Right kidney (tissue), 1 donor: ENCODE data around the gene TMEM108.

ENCODE experiments used
- DNase-seq: peaks from one replicate; pipeline ENCODE4 v3.0.0-alpha.2; 2016

TMEM108 gene

GRCh38 chr3:133386876-133387275 lies 348.7 kb downstream of the TMEM108 start:
- no peak for DNase-seq

DNA sequence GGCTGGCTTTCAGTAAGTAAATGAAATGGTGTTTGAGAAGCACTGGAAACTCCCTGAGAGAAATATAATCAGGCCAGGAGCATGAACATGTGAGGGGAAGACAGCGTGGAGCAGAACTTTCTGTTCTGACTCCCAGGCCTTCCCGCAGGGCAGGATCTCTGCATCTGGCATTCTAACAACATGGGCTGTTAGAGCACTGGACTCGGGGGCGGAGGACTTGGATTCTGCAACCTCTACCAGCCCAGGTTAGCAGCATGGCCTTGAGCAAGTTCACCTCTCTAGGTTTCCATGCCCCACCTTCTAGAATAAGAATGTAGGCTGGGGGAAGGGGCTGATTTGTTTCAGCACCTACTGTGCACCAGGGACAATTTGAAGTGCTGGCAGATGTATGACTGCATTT lies 349.1 kb downstream of the TMEM108 start:
- no peak for DNase-seq

DNA sequence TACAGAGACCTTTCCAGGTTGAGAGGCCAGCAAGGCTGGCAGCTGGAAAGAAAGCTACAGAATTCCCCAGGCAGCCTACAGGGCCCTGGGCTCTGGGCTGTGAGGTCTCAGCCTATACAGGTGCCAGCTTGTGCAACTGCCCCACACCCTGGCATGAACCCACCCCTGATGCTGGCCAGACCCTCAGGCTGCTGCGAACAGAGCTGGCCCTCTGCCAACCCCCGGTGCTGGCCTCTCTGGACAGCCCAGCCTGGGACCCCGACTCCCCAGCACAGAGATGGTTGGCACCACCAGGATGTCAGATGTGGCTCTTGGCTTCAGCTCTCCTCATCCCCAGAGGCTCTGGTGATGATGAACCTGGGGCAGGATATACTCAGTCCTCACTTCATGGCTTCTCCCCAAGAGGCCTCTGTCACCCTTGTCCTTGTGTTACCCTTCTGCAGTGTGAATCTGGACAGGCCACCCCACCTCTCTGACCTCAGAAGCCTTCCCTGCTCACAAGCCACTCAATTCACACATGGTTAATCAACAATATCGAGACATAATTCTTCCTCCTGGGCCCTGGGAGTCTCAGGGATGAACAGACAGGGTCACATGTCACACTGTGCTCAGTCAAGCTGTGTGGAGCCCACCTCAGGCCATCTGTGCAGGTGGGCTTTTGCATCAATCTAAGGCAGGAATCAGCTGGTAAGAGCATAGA lies 350.7 kb downstream of the TMEM108 start:
- no peak for DNase-seq

DNA sequence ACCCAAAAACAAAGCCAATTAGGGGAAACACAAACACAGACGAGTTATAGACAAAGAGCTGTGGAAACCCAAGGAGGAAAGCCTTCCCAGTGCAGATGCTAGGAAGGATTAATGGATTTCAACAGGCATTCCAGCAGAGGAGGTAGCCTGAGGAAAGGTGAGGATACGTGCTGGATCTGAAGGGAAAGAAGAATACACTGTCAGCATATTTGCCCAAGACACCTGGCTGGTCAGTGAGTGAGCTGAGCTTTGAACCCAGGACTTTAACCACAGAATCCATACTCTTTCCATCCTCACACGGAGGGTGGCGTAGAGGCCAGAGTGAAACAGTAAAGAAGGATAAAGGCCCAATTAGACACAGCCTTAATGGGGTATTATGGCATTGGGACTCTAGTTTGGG lies 352.5 kb downstream of the TMEM108 start:
- no peak for DNase-seq

DNA sequence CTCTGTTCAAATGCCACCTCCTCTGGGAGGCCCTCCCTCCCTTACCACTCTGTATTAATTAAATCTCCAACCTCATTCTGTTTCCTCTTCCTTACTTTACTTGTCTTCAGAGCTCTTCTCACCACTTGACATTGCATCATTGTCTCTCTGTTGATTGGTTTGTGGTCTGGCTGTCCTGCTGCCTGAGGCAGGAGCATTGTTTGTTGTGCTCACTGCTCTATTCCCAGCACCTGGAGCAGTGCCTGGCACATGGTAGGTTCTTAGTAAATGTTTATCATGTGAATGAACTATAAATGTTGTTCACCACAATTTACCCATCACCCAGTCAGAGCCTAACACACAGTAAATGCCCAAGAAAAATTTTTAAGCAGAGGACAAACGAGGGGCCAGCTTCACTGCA lies 355.0 kb downstream of the TMEM108 start:
- DNase-seq: no peak

- no peak for DNase-seq
These were observed 355.7 kb downstream of the TMEM108 start for GRCh38 chr3:133393691-133394474.

DNA sequence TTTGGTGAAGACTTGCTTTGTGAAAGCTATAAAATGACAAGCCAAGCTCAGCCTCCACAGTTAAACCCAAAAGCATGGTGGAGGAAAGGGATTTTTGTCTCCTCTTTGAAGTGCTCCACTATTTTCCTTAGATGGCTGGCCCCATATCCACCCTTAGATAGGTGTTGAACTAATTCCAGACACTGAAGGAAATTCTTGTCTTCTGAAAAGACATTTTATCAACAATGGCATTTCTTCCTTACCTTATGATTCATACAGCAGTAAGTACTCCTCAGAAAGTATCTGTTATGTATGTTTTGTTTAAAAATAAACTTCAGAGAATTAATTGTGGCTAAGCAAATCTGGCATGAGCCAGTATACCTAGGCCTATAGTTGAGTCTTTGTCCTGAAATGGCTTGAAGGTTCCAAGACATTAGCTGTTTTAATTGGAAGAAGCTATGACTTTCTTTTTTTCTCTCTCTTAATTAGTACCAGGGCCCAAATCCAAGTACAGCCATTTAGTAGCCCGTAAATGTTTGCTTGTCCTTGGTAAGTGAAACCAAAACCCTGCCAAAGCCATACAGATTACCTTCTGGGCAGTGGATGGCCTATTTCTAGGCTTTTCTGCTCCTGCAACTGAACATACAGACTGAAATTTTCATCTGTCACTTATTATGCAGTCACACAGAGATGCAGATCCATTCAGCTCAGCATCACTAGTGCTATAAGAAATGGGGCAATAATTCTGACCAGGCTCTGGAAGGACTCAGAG lies 356.5 kb downstream of the TMEM108 start:
- no peak for DNase-seq

DNA sequence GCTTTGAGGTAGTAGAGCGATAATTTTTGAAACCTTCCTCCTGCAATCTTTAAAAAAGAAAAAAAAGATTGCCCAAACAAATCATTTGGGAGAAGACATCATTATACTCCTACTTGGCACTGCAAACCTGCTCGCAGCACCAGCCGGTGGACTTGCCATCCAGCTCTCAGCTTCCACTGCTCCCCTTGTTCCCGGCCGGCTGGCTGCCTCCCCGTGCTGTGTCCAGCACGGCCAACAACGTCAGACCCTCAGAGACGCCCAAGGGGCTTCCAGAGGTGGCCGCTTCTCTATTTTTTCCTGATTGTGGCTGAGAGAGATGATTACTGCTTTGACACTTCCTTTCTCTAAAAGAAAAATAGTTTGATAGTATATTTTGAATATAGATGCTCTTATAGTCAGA lies 358.7 kb downstream of the TMEM108 start:
- DNase-seq: no peak

DNA sequence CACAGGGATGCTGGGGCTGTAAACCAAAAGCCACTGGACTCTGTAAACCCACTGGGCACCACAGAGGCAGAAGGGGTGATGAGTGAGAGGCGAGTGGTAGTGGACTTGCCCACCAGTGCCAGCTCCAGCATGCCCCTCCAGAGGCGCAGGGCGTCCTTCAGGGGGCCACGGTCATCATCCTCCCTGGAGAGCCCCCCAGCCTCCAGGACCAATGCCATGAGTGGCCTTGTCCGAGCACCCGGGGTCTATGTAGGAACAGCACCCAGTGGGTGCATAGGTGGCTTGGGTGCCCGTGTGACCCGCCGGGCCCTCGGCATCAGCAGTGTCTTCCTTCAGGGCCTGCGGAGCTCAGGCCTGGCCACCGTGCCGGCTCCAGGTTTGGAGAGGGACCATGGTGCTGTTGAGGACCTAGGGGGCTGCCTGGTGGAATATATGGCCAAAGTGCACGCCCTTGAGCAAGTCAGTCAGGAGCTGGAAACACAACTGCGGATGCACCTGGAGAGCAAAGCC lies 361.9 kb downstream of the TMEM108 start, which contains the start of gene BFSP2:
Gene BFSP2, plus strand, starts transcription at position 51 of the 510 bp plus-strand sequence. Its CDS starts 28 bp downstream, at position 79.
- DNase-seq: no peak

GRCh38 chr3:133401374-133402135 lies 363.4 kb downstream of the TMEM108 start:
- no peak for DNase-seq

GRCh38 chr3:133404920-133405319 lies 366.7 kb downstream of the TMEM108 start:
- DNase-seq: no peak

DNA sequence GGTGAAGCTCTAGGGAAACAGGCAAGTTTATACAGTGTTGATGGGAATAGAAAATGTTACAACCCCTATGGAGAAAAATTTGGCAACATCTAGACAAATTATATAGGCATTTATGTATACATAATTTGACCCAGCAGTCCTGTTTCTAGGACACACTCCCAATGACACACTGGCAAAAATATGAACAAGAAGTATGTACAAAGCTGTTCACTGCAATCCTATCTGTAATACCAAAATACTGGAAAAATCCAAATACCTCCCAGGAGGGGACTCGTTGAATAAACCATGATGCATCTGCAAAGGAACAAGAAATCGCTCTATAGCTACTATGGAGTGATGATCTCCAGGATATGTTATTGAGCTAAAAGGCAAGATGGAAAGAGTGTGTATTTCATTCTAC lies 370.2 kb downstream of the TMEM108 start:
- DNase-seq: no peak

GRCh38 chr3:133408961-133409360 lies 370.8 kb downstream of the TMEM108 start:
- DNase-seq: no peak

DNA sequence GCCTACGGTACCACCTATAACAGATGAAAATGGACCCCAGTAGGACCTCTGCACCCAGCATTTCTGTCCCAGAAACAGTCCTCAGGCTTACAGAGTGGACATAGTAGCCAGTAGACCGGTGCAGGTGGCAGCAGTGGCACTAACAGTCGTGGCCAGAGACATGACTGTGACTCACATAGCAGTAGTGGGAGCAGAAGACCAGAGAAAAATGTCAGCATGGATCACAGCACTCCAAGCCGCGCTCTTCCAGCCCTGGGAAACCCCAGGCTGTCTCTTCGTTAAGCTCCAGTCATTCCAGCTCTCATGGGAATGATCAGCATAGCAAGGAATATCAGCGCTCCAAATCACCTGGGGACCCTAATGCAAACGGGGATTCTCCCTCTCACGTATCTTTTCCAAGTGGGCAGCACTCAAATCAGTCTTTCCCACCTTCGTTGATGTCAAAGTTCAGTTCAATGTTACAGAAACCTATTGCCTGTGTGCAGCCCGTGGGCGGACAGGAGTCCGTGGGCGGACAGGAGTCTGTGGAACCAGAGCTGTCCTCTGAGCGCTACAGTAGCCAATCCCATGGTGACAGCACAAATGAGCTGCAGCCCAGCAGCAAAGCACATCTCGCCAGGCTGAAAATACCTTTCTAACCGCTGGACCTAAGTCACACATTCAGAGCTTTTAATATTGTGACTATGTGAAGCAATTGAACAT lies 372.2 kb downstream of the TMEM108 start:
- peak; percentile 26 for DNase-seq

DNA sequence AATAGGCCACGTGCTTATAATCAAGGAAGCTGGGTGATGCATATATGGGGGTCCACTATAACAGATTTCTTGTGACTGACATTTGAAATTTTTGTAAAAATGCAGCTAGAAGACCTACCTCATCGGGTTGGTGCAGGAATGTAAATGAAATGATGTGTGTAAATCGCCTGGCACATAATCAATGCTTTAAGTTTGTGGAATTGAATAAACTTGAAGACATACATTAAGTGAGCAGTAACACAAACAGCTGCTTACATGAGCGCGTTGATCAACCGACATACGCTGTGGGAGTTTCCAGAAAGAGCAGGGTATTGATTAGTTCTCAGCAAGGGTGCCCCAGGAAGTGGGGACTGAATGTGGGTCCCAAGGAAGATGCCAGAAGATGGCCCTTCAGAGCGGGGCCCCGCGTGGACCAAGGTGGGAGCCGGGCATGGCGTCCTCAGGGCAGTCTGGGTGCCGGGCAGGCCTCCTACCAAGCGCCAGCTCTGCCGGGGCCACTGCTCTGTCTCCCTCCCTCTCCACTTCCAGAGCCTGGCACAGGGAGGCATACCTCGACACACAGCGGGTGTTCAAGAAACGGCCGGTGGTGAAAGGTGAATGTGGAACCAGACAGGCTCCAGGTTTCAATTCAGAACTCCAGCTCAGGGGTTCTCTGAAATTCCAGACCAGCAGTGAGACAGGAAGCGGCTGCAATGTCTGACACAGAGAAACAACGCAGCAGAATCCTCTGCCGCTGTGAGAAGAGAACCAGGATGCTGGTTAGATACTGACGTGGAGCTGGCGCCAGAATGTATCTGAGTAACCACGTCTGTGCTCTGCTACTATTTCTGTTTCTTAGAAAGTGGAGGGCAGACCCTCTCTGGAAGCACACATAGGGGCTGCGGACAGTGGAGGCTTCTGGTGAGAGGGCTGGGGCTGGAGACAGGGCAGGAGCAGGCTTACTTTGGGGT lies 374.3 kb downstream of the TMEM108 start:
- DNase-seq: no peak

DNA sequence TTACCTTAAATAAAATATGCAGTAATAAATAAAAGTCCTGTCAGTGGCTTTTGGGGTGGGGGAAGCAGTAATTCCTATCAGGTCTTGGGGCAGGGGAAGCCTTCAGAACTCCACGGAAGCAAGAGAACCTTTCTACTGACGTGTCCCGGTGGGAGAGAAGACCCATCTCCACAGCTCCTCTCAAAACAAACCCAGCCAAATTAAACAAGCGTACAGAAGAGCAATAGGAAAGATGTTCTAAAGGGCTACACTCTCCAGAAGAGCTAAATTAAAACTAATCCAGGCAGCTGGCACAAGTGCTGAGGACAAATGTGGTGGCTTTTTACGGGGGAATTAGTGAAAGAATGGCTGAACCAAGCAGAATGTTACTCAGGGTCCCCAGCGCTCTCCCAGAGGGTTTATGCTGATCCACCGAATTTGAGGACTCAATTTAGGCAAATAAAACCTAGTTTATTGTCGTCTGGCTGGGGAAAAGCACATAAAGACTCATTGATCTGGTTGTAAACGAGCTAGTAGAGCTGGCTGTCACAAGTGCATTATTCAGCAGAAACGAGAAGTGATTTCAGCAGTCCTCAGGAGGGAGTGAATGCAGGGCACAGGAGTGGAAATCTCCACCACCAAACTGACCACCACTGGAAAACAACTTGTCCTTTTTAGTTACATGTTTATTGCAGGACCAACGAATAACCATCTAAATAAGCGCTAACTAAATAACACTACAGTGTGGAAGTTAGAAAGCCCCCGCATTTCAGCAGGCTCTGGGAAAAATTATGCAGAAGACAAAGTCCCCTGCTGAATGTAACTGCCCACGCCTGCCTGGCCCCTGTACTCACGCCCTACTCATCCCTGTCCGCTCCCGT lies 375.2 kb downstream of the TMEM108 start:
- DNase-seq: peak; percentile 41

GRCh38 chr3:133414021-133414392 lies 375.8 kb downstream of the TMEM108 start:
- DNase-seq: no peak

DNA sequence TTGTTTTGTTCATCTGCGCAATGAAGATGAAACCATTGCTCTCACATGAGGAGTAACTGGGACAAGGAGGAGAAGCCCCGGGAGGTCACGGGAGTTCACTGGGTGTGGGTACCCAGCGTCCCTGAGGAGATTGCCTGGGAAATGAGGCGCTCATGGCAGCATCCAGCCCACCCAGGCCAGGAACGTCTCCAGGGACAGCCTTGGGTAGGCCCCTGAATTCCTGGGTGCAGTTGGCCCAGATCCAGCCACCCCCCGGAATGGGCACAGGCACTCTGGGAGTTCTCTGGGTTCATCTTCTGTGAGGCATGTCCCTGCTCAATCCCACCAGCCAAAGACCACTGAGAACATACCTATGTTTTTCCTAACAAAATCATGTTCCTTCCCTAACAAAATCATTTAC lies 380.2 kb downstream of the TMEM108 start:
- DNase-seq: no peak
